Mesodermal cell (in vitro differentiated cells): ENCODE data around the gene CD34. TPM values are rescaled to one million over a fixed set of nuclear protein-coding genes. Genes with fewer than 3 reads are reported as not detected.

Experiments used
- H3K27ac ChIP-seq: 2 replicates; pipeline ENCODE4 v1.7.0; 2013; ENCODE audit warnings: mild to moderate bottlenecking, low read depth, low read length, moderate library complexity; ENCODE audit not compliant: severe bottlenecking
- H3K36me3 ChIP-seq: 2 replicates; pipeline ENCODE4 v1.7.1; 2013; ENCODE audit warnings: mild to moderate bottlenecking, low read length, moderate library complexity; ENCODE audit not compliant: control insufficient read depth, insufficient read depth
- H3K4me1 ChIP-seq: one replicate; pipeline ENCODE4 v1.7.1; 2013; ENCODE audit warnings: mild to moderate bottlenecking, low read length; ENCODE audit not compliant: insufficient read depth, control insufficient read depth, poor library complexity, severe bottlenecking
- H3K4me3 ChIP-seq: 2 replicates; pipeline ENCODE4 v1.7.0; 2013; ENCODE audit warnings: low read length, control low read depth, mild to moderate bottlenecking; ENCODE audit not compliant: insufficient read depth, poor library complexity, severe bottlenecking; ENCODE audit errors: extremely low read depth
- H3K9me3 ChIP-seq: 2 replicates; pipeline ENCODE4 v1.7.1; 2013; ENCODE audit warnings: mild to moderate bottlenecking, low read length, moderate library complexity; ENCODE audit not compliant: control insufficient read depth
- WGBS, 2 experiments: methylation state at CpG; one replicate each; pipeline ENCODE4 v1.1.5; 2013; ENCODE audit warnings: missing lambda C conversion rate in 2 of 2; ENCODE audit not compliant: insufficient coverage in 2 of 2; 5-methylcytosine and 5-hydroxymethylcytosine counted together
- polyA plus RNA-seq, 2 experiments: library from polyadenylated mRNA; stranded (reverse); fragments of 50-300 nt; gene quantifications; one replicate each; pipeline ENCODE4 v1.2.3, GENCODE V29; 2013

Gene CD34, protein sequence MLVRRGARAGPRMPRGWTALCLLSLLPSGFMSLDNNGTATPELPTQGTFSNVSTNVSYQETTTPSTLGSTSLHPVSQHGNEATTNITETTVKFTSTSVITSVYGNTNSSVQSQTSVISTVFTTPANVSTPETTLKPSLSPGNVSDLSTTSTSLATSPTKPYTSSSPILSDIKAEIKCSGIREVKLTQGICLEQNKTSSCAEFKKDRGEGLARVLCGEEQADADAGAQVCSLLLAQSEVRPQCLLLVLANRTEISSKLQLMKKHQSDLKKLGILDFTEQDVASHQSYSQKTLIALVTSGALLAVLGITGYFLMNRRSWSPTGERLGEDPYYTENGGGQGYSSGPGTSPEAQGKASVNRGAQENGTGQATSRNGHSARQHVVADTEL
- polyA plus RNA-seq (2013, experiment 1 of 2) = 33.7 TPM
- polyA plus RNA-seq (2013, experiment 2 of 2) = 21.7 TPM

- Histone ChIP-seq H3K36me3 (no peaks in the 10 kb centered on the region), H3K4me3 (peak within 1 kb of the TSS; percentile 34), H3K27ac (no peak within 1 kb of the TSS), H3K4me1 (peaks cover 7% of the 10 kb centered on the region), H3K9me3 (no peaks in the 10 kb centered on the region)
- 14 to 15% methylated on average over 25 to 28 of the region's 56 CpGs for WGBS, 2 experiments
These were observed at the start of gene CD34 for GRCh38 chr1:207910591-207911354. CD34 (minus strand) TSS chr1:207911125; CDS start chr1:207911080, 45 bp downstream.

- 87 to 100% methylated on average over 3 to 4 of the region's 4 CpGs for WGBS, 2 experiments
- Histone ChIP-seq H3K4me3 (no peak overlapping the region), H3K36me3 (no peaks in the 10 kb centered on the region), H3K27ac (no peak overlapping the region), H3K4me1 (peaks cover 16% of the 10 kb centered on the region), H3K9me3 (no peaks in the 10 kb centered on the region)
These were observed 49.4 kb upstream of the CD34 start for GRCh38 chr1:207960346-207960745.

DNA sequence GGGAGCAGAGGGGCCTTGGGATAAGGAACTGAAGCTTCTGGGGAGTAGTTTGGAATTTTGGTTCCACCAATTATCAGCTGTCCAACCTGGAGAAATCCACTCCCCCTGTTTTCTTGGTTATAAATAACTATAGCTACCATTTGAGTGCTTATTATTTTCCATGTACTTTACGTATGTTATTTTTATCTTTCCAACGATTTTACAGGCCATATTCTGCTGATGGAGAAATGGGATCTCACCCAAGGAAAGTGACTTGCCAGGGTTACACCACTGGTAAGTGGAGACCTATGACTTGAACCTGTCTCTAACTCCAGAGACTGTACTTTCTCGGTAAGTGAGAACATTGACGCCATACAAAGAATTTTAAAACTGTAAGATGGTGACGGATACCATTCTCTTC lies 49.0 kb upstream of the CD34 start:
- peaks cover 12% of the 10 kb centered on the region for H3K4me1 ChIP-seq
- no peaks in the 10 kb centered on the region for H3K9me3 ChIP-seq
- 86 to 100% methylated on average over 3 of the region's 5 CpGs for WGBS, 2 experiments
- no peak overlapping the region for H3K27ac ChIP-seq
- peak overlapping the region; percentile 37 for H3K4me3 ChIP-seq
- no peaks in the 10 kb centered on the region for H3K36me3 ChIP-seq

- 2 to 3% methylated on average over 43 to 51 of the region's 76 CpGs for WGBS, 2 experiments
- Histone ChIP-seq H3K36me3 (no peaks in the 10 kb centered on the region), H3K4me3 (peak overlapping the region; percentile 37), H3K4me1 (peaks cover 5% of the 10 kb centered on the region), H3K9me3 (no peaks in the 10 kb centered on the region), H3K27ac (no peak overlapping the region)
These were observed 48.4 kb upstream of the CD34 start for GRCh38 chr1:207959141-207959825.

DNA sequence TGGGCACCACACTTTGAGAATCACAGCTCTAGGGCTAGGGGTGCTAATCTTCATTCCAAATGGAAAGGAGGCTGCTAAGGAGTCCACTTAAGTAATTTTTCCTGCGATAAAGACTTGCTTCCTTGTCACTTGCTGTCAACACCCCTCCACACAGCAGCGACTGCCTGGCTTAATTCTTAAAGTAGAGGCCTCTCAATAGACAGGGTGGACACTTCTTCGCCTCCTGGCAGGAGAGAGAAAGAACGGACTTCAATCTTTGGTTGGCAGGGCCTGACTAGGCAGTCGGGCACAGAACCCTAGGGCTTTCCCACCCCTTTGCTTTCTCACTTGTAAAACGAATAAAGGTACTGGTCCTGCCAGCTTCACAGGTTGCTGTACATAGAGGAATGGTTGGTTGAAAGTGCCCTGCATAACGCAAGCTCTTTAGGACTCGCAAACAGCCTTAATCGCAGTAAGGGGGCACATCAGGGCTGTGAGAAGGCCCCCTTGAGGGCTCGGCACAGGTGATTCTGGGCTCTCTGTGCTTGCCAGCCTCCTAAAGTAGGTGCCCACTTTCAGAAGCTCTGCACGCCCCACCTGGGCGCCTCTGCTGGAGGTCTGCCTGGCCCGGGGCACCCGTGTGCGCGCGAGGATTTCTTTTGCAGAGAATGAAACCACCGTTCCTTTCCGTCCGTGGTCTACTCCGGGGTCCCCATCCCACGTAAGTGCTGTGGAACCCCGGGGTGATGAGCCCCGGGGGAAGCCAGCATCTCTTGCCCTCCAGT lies 47.6 kb upstream of the CD34 start:
- Histone ChIP-seq H3K36me3 (no peaks in the 10 kb centered on the region), H3K9me3 (no peaks in the 10 kb centered on the region), H3K4me1 (no peaks in the 10 kb centered on the region), H3K27ac (no peak overlapping the region), H3K4me3 (peak overlapping the region; percentile 37)
- 57 to 60% methylated on average over 20 to 22 of the region's 24 CpGs for WGBS, 2 experiments

GRCh38 chr1:207956986-207957385 lies 46.1 kb upstream of the CD34 start:
- H3K36me3 ChIP-seq = no peaks in the 10 kb centered on the region
- WGBS, 2 experiments = 60 to 81% methylated on average over 3 of the region's 4 CpGs
- H3K4me3 ChIP-seq = no peak overlapping the region
- H3K9me3 ChIP-seq = no peaks in the 10 kb centered on the region
- H3K27ac ChIP-seq = no peak overlapping the region
- H3K4me1 ChIP-seq = no peaks in the 10 kb centered on the region

GRCh38 chr1:207954104-207954503 lies 43.2 kb upstream of the CD34 start:
- Histone ChIP-seq H3K9me3 (no peaks in the 10 kb centered on the region), H3K4me3 (no peak overlapping the region), H3K36me3 (no peaks in the 10 kb centered on the region), H3K4me1 (no peaks in the 10 kb centered on the region), H3K27ac (no peak overlapping the region)
- no CpG with 5 or more reads among the region's 1 CpG for WGBS, 2 experiments

- no peak overlapping the region for H3K4me3 ChIP-seq
- no peaks in the 10 kb centered on the region for H3K9me3 ChIP-seq
- no peaks in the 10 kb centered on the region for H3K4me1 ChIP-seq
- no peak overlapping the region for H3K27ac ChIP-seq
- no peaks in the 10 kb centered on the region for H3K36me3 ChIP-seq
- WGBS, 2 experiments = 75 to 91% methylated on average over 1 to 2 of the region's 4 CpGs
These were observed 42.0 kb upstream of the CD34 start for GRCh38 chr1:207952617-207953542.

- no peak overlapping the region for H3K4me3 ChIP-seq
- H3K27ac ChIP-seq = no peak overlapping the region
- H3K36me3 ChIP-seq = no peaks in the 10 kb centered on the region
- WGBS, 2 experiments = no CpG with 5 or more reads among the region's 3 CpGs
- no peaks in the 10 kb centered on the region for H3K9me3 ChIP-seq
- no peaks in the 10 kb centered on the region for H3K4me1 ChIP-seq
These were observed 40.7 kb upstream of the CD34 start for GRCh38 chr1:207951652-207952051.
